Endothelial cell of umbilical vein (primary cell): ENCODE measurements around the gene TBC1D16. TPM values are rescaled to one million over a fixed set of nuclear protein-coding genes. Genes with fewer than 3 reads are reported as not detected.

Experiments used
- BruUV-seq: library from RNA; stranded (reverse); fragments of 400-500 nt; replicated peaks from 2 replicates; lab custom pipeline; 2021; lab: Mats Ljungman, UMichigan
- CTCF ChIA-PET: fragments of 300-600, 350-600 bp; sonication (Branson Sonifier 250); formaldehyde crosslinking; loops from one replicate; lab custom pipeline; 2021; ENCODE audit warnings: antibody characterized with exemption, inconsistent platforms; lab: Charles Lee
- POLR2A ChIA-PET: fragments of 300-600, 350-600 bp; sonication (Branson Sonifier 250); formaldehyde crosslinking; loops from one replicate; lab custom pipeline; 2021; ENCODE audit warnings: antibody characterized with exemption, inconsistent platforms; lab: Charles Lee
- DNase-seq: peaks from one replicate; pipeline ENCODE4 v3.0.0-alpha.2; 2011; ENCODE audit warnings: low read depth, low spot score
- FAIRE-seq: peaks from 2 replicates; lab custom pipeline; 2011; peaks lifted over from hg19 to GRCh38; lab: Jason Lieb, UNC
- H2AFZ ChIP-seq: 2 replicates; pipeline ENCODE4 v1.6.0; 2012; ENCODE audit warnings: low read depth, low read length, control low read depth, inconsistent platforms
- H3K27ac ChIP-seq: 2 replicates; pipeline ENCODE4 v1.5.1; 2011; ENCODE audit warnings: low read depth, mild to moderate bottlenecking, control low read depth, low read length, moderate library complexity; ENCODE audit not compliant: insufficient read depth
- H3K27me3 ChIP-seq, 2 experiments: 2 replicates each; pipeline versions ENCODE4 v1.6.0 to v1.6.1; 2011; ENCODE audit warnings: low read length in 2 of 2, mixed read lengths in 1 of 2; ENCODE audit not compliant: control insufficient read depth in 2 of 2, insufficient read depth in 2 of 2
- H3K36me3 ChIP-seq, 2 experiments: 2 replicates in 1 of 2; 3 replicates in 1 of 2; pipeline ENCODE4 v1.5.1; 2011; ENCODE audit warnings: low read length in 2 of 2, mild to moderate bottlenecking in 1 of 2, moderate library complexity in 1 of 2; ENCODE audit not compliant: control insufficient read depth in 2 of 2, insufficient read depth in 2 of 2; ENCODE audit errors: extremely low read depth in 1 of 2
- H3K4me1 ChIP-seq: 3 replicates; pipeline ENCODE4 v1.5.1; 2011; ENCODE audit warnings: mild to moderate bottlenecking, low read length; ENCODE audit not compliant: control insufficient read depth, insufficient read depth; ENCODE audit errors: extremely low read depth
- H3K4me2 ChIP-seq: 2 replicates; pipeline ENCODE4 v1.6.1; 2011; ENCODE audit warnings: low read length, control low read depth, mixed read lengths; ENCODE audit not compliant: insufficient read depth
- H3K4me3 ChIP-seq, 3 experiments: fragments of 200-600 bp in 1 of 3; sonication (generic), shearing (Covaris generic) in 1 of 3; replicated peaks in 1 of 3; 2 replicates each; pipeline ENCODE4 v1.5.1; 2011 to 2016; ENCODE audit warnings: control low read depth in 3 of 3, low read length in 3 of 3, mild to moderate bottlenecking in 2 of 3, inconsistent platforms in 1 of 3, low read depth in 1 of 3, moderate library complexity in 1 of 3; ENCODE audit not compliant: insufficient read depth in 1 of 3
- H3K79me2 ChIP-seq: 2 replicates; pipeline ENCODE4 v1.6.0; 2012; ENCODE audit warnings: low read length, inconsistent platforms; ENCODE audit not compliant: control insufficient read depth, insufficient read depth
- H3K9ac ChIP-seq: replicated peaks from 2 replicates; pipeline ENCODE3; 2011; ENCODE audit warnings: low read length, control low read depth; ENCODE audit not compliant: insufficient read depth; ENCODE audit errors: extremely low read depth
- H3K9me1 ChIP-seq: replicated peaks from 3 replicates; pipeline ENCODE4 v1.6.0; 2011; ENCODE audit warnings: mild to moderate bottlenecking, low read length; ENCODE audit not compliant: control insufficient read depth, insufficient read depth; ENCODE audit errors: extremely low read depth
- H3K9me3 ChIP-seq: replicated peaks from 2 replicates; pipeline ENCODE4 v1.5.1; 2012; ENCODE audit warnings: low read length, inconsistent platforms; ENCODE audit not compliant: control insufficient read depth, insufficient read depth
- H4K20me1 ChIP-seq: replicated peaks from 2 replicates; pipeline ENCODE3; 2011; ENCODE audit warnings: mild to moderate bottlenecking, low read length; ENCODE audit not compliant: control insufficient read depth, insufficient read depth; ENCODE audit errors: extremely low read depth
- EZH2 ChIP-seq: IDR thresholded peaks from 2 replicates; pipeline ENCODE4 v1.6.1; 2012; ENCODE audit warnings: borderline replicate concordance, low read depth, mild to moderate bottlenecking, moderate library complexity, low read length, inconsistent platforms; ENCODE audit not compliant: severe bottlenecking
- FOS ChIP-seq: IDR thresholded peaks from 2 replicates; pipeline ENCODE4 v1.6.1; 2011; ENCODE audit warnings: mild to moderate bottlenecking, low read length, moderate library complexity, borderline replicate concordance; ENCODE audit not compliant: insufficient read depth
- GATA2 ChIP-seq: IDR thresholded peaks from 2 replicates; pipeline ENCODE4 v1.7.0; 2011; ENCODE audit warnings: low read depth, mild to moderate bottlenecking, moderate library complexity, mixed read lengths, low read length; ENCODE audit not compliant: insufficient read length, insufficient read depth
- JUN ChIP-seq: IDR thresholded peaks from 2 replicates; pipeline ENCODE4 v1.6.1; 2011; ENCODE audit warnings: borderline replicate concordance, low read depth; ENCODE audit not compliant: insufficient read length, insufficient read depth
- MYC ChIP-seq: IDR thresholded peaks from one replicate; pipeline ENCODE4 v1.6.1; 2011; ENCODE audit warnings: mild to moderate bottlenecking, low read depth, low read length
- POLR2A ChIP-seq: IDR thresholded peaks from 2 replicates; pipeline ENCODE4 v1.6.1; 2012; ENCODE audit warnings: low read depth, mild to moderate bottlenecking, control low read depth, low read length
- POLR2AphosphoS5 ChIP-seq: IDR thresholded peaks from 2 replicates; pipeline ENCODE4 v1.6.1; 2012; ENCODE audit warnings: low read depth, mild to moderate bottlenecking, control low read depth, low read length, moderate library complexity; ENCODE audit not compliant: insufficient read depth
- dilution Hi-C: fragments of 300-500 bp; cut with MboI; formaldehyde crosslinking; loops from one replicate; pipeline ENCODE4 v1.15.0; 2019; ENCODE audit warnings: low sequenced_read_pairs; ENCODE audit not compliant: extremely low pct_ligation_motif_present
- intact Hi-C: fragments of 100-400 bp; cut with micrococcal nuclease; formaldehyde crosslinking; loops from one replicate; pipeline ENCODE4 v1.10.0; 2022
- polyA plus RNA-seq, 4 experiments: library from polyadenylated mRNA; depleted of rRNA in 3 of 4; stranded (reverse) in 3 of 4; unstranded in 1 of 4; fragments of >200 nt; gene quantifications; 2 replicates each; pipeline versions ENCODE4 v1.2.1 to v1.2.3, GENCODE V29; 2011 to 2012; ENCODE audit warnings: missing spikeins in 1 of 4
- total RNA-seq: library from RNA; stranded (reverse); gene quantifications from 2 replicates; pipeline ENCODE4 v1.2.3, GENCODE V29; 2021
- TF ChIP-seq, protein P1 (sequence below), 2 donors: IDR thresholded peaks; 1 replicate in 1 of 2; 2 replicates in 1 of 2; pipeline ENCODE4 v1.5.1; 2011; ENCODE audit warnings: low read length in 2 of 2, mild to moderate bottlenecking in 2 of 2, moderate library complexity in 2 of 2, control low read depth in 1 of 2, inconsistent platforms in 1 of 2, low read depth in 1 of 2; ENCODE audit not compliant: insufficient read depth in 1 of 2; ENCODE audit errors: extremely low read depth in 1 of 2
- TF ChIP-seq, protein P2 (sequence below): IDR thresholded peaks from 2 replicates; pipeline ENCODE4 v1.6.1; 2011; ENCODE audit not compliant: insufficient read depth, insufficient read length

The TBC1D16 gene
- total and polyA plus RNA-seq, 2 donors (not counting 3 experiments of a cell fraction or from before 2014, with no cell fraction given) = 12.9 to 48.6 TPM

DNA sequence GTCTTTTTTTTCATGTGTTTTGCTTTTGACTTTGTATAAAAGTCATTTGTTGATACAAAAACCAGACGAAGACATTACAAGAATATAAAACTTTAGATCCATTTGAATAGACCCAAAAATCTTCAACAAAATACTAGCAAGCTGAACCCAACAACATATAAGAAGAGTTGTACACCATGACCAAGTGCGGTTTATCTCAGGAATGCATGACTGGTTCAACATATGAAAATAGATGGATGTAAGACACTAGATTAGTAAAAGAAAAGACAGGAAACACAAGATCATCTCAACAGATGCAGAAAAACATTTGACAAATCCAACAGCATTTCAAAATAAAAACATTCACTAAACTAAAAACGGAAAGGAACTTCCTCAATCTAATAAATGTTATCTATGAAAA lies 69.0 kb downstream of the TBC1D16 start:
- no peak overlapping the region for H2AFZ ChIP-seq
- ChIA-PET POLR2A (no interaction called here), CTCF (interaction anchor here (0.9 kb wide), 1 partner anchor 225 kb away, joined by 3 read pairs; no protein-coding TSS in a partner anchor)
- peaks cover 1% of the 10 kb centered on the region for H3K79me2 ChIP-seq
- DNase-seq (no peak), FAIRE-seq (no peak)
- TF ChIP-seq GATA2 (no peak), POLR2AphosphoS5 (no peak), JUN (no peak), EZH2 (no peak), FOS (no peak), MYC (no peak), POLR2A (no peak)
- TF ChIP-seq, protein P1, sequence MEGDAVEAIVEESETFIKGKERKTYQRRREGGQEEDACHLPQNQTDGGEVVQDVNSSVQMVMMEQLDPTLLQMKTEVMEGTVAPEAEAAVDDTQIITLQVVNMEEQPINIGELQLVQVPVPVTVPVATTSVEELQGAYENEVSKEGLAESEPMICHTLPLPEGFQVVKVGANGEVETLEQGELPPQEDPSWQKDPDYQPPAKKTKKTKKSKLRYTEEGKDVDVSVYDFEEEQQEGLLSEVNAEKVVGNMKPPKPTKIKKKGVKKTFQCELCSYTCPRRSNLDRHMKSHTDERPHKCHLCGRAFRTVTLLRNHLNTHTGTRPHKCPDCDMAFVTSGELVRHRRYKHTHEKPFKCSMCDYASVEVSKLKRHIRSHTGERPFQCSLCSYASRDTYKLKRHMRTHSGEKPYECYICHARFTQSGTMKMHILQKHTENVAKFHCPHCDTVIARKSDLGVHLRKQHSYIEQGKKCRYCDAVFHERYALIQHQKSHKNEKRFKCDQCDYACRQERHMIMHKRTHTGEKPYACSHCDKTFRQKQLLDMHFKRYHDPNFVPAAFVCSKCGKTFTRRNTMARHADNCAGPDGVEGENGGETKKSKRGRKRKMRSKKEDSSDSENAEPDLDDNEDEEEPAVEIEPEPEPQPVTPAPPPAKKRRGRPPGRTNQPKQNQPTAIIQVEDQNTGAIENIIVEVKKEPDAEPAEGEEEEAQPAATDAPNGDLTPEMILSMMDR (IDR thresholded peaks at IDR 0.05; ENCODE audit: extremely low read depth in 1 of 2, insufficient read depth in 1 of 2, low read depth in 1 of 2, low read length in 2 of 2) = no peak
- TF ChIP-seq, protein P2, sequence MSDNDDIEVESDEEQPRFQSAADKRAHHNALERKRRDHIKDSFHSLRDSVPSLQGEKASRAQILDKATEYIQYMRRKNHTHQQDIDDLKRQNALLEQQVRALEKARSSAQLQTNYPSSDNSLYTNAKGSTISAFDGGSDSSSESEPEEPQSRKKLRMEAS = no peak
- no peaks in the 10 kb centered on the region for H4K20me1 ChIP-seq
- dilution Hi-C loops = no loop called here
- H3K27ac ChIP-seq = no peak overlapping the region
- BruUV-seq = no TSS peak
- no peaks in the 10 kb centered on the region for H3K27me3 ChIP-seq
- H3K4me1 ChIP-seq = peaks cover 12% of the 10 kb centered on the region
- H3K4me3 ChIP-seq = no peak overlapping the region
- H3K9ac ChIP-seq = no peak overlapping the region
- peaks cover 0 to under 1% of the 10 kb centered on the region in 2 experiments for H3K36me3 ChIP-seq
- H3K4me2 ChIP-seq = no peak overlapping the region
- intact Hi-C loops = no loop called here
- no peaks in the 10 kb centered on the region for H3K9me3 ChIP-seq
- H3K9me1 ChIP-seq = no peaks in the 10 kb centered on the region
